NCI-H1436 (cell line): ENCODE data around the gene MLEC.

Source experiments
- DNase-seq: peaks from one replicate; lab custom pipeline; 2025; lab: John Stamatoyannopoulos, UW

Gene MLEC

DNA sequence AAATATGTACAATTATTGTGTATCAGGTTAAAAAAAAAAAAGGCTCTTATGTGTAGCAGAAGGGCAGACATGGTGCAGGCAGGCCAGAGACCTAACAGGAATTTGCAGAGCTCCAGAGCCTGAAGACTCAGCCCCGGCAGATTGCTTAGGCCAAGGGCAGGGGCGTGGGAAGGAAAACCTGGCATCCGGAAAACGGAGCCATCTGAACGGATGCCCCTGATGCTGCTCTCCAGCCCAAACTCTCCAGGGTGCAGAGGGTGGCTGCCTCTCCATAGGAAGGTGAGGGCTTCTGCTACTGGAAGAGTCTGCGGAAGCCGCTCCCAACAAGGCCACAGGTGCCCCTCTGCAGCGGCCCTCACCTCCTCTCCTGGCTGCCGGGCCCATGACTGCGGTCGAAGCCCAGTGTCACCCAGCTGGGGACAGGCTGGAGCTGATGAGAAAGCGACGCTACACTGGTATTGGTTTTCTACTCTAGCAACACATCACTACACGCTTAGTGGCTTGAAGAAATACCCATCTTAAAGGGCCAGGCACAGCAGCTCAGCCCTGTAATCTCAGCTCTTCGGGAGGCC lies 58.1 kb downstream of the MLEC start:
- no peak for DNase-seq

- no peak for DNase-seq
These were observed 61.3 kb downstream of the MLEC start for GRCh38 chr12:120748242-120748641.

DNA sequence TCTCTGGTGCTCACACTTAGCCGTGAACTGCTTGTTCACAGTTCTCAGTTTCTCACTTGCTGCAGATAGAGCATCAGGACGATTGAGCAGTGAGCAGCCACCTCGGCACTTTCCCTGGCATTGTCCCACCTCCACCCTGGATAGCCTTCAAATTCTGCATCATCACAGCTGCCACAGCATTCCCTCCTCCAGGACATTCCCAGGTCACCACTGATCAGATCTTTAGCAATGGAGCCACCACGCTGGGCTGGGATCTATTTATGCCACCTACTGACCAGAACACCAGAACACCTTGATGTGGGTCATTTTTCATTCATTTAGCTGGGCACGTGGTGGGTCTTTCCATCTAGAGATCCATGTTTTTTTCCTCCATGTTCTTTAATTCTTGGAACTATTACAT lies 62.3 kb downstream of the MLEC start:
- DNase-seq: no peak

DNA sequence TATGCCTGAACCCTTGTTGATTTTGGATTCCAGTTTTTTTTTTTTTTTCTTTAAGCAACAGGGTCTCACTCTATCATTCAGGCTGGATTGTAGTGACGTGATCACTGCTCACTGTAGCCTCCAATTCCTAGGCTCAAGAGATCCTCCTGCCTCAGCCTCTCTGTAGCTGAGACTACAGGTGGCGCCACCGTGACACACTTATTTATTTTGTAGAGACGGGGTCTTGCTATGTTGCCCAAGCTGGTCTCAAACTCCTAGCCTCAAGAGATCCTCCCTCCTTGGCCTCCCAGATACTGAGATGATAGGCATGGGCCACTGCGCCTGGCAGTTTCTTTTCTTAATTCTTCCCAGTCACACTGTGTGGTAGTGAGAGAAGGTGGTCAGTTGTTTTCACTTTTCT lies 63.9 kb downstream of the MLEC start:
- no peak for DNase-seq

DNA sequence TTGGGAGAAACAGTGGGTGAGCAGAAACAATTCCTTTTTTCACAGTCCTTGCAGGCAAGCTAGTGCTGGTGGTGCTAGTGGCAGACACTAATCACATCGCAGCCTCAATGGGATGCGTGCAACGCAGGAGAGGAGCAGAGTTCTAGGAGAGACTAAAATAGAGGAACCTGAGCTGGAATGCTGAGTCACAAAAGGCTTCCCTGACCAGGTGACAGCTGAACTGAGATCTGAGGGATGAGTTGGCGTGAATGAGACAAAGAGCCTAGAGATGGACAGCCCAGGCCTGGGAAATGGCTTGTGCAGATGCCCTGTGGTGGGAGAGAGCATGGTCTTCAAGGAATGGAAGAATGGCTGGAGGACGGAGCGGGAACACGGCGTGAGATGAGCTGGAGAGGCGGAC lies 64.4 kb downstream of the MLEC start:
- DNase-seq: no peak
